ENCODE data around the gene TELO2.

The TELO2 gene

DNA sequence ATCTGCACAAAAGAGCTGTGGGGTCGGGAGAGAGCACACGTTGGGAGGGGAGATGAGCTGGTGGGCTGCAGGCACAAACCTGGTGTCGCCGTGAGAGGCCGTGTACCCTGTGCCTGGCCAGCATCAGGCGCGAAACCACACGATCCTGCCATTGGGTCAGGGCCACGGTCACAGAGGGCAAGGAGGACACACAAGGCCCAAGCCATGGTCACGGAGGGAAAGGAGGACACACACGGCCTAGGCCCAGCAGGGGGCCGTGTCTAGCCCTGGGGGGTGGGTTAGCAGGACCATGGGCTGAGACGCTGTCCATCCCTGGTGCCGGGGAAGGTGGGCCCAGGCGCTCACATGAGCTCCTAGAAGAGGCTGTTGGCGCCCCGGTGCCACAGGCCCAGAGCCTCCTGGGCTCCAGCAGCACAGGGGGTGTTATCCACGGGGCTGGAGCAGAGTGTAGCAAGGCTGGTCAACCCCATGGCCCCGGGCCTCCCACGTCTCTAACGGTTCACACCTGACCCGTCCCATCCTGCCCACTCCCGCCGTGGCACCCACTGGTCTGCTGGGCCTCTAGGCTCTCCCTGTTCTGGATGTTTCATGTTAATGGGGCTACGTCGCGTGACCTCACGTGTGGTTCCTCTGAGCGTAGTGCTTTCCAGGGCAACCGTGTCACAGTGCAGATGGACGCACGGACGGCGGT is 41.3 kb upstream of the TELO2 start:
- TF ChIP-seq, protein P1, sequence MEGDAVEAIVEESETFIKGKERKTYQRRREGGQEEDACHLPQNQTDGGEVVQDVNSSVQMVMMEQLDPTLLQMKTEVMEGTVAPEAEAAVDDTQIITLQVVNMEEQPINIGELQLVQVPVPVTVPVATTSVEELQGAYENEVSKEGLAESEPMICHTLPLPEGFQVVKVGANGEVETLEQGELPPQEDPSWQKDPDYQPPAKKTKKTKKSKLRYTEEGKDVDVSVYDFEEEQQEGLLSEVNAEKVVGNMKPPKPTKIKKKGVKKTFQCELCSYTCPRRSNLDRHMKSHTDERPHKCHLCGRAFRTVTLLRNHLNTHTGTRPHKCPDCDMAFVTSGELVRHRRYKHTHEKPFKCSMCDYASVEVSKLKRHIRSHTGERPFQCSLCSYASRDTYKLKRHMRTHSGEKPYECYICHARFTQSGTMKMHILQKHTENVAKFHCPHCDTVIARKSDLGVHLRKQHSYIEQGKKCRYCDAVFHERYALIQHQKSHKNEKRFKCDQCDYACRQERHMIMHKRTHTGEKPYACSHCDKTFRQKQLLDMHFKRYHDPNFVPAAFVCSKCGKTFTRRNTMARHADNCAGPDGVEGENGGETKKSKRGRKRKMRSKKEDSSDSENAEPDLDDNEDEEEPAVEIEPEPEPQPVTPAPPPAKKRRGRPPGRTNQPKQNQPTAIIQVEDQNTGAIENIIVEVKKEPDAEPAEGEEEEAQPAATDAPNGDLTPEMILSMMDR (IDR thresholded peaks at IDR 0.05; ENCODE audit: low read depth, low read length): no peak
- H3K4me3 ChIP-seq (replicated peaks in 1 of 2; ENCODE audit: low read depth in 2 of 2, low read length in 2 of 2): no peak overlapping the region
- no peak for DNase-seq (ENCODE audit: low read depth in 2 of 2)

DNA sequence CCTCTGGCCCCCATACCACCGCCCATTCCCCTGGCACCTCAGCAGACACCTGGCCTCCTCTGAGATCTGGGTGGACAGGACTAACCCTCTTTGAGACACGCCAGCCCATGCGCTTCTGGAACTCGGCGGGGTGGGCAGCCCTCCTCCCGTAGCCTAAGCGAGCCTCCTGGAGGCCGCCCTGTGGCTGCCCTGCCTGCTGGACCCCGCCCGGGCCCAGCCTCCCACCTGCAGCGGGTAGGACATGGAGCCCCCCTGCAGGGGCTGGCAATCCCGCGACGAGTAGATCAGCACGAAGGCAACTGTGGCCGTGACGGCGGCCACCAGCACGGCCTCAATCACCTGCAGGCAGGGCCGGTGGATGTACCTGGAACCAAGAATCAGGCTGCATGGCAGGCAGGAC is 40.6 kb upstream of the TELO2 start:
- H3K4me3 ChIP-seq (replicated peaks in 1 of 2; ENCODE audit: low read depth in 2 of 2, low read length in 2 of 2): no peak overlapping the region
- no peak for DNase-seq (ENCODE audit: low read depth in 2 of 2)
- TF ChIP-seq, protein P1 (IDR thresholded peaks at IDR 0.05; ENCODE audit: low read depth, low read length): no peak

DNA sequence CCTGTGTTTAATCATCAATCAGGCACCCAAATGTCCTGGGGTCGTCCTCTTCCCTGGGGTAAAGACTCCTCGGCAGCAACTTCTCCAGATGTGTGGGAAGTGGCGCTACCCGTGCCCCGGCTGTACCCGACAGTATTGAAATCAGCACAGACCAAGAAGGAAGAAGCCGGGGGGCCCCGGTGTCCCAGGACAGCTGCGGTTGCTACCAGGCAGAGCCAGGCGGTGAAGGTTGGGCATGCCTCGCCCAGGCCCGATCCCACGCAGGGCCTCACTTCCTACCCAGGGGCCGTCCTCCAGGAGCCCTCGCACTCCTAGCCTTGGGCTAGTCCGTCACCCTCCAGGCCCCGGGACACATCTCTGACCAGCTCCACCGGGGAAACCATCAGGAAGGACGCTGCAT is 39.8 kb upstream of the TELO2 start:
- DNase-seq (ENCODE audit: low read depth in 2 of 2): no peak
- TF ChIP-seq, protein P1 (IDR thresholded peaks at IDR 0.05; ENCODE audit: low read depth, low read length): no peak
- H3K4me3 ChIP-seq (replicated peaks in 1 of 2; ENCODE audit: low read depth in 2 of 2, low read length in 2 of 2): no peak overlapping the region

GRCh38 chr16:1454561-1454960 is 38.6 kb upstream of the TELO2 start:
- no peak overlapping the region for H3K4me3 ChIP-seq (replicated peaks in 1 of 2; ENCODE audit: low read depth in 2 of 2, low read length in 2 of 2)
- DNase-seq (ENCODE audit: low read depth in 2 of 2): no peak
- TF ChIP-seq, protein P1 (IDR thresholded peaks at IDR 0.05; ENCODE audit: low read depth, low read length): no peak

DNA sequence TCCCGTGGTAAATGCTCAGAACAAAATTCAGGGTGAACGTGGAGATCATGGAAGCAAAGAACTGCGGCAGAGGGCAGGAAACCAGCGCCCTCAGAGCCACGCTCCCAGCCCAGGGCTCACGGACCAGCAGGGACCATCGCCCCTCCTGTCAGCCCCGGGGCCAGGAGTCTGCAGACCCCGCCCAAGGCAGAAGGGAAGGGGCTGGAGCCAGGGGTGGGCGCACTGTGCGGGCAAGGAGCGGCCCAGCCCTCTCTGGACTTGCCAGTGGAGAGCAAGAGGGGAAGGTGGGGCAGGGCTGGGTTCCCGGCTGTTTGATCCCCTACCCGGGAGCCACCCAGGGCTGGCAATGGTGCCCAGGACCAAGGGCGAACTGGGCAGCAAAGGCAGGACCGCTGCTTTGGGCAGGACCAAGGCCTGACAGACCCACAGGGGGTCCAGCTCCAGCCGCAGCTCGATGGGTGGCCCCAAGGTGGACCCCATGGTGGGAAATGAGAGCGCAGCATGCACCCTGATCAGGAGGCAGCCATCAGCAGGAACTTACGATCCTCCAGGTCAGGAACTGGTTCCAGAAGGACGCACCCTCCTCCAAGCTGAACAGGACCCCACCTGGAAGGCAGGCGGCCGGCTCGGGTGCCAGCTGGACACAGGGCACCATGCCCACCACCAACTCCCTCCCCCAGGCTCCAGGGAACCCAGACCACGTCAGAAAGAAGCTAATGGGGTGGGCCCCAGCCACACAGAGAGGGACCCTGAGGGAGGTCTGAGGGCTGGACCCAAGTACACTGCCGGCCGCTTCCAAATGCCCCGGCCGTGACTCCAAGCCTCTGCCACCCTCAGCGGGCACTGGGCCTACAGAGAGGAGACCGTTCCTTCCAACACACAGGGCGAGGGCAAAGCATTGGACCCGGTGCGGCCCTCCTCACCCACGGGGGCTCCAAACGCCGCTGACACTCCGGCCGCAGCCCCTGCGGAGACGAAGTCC is 37.7 kb upstream of the TELO2 start:
- TF ChIP-seq, protein P1 (IDR thresholded peaks at IDR 0.05; ENCODE audit: low read depth, low read length): no peak
- H3K4me3 ChIP-seq (replicated peaks in 1 of 2; ENCODE audit: low read depth in 2 of 2, low read length in 2 of 2): no peak overlapping the region
- no peak for DNase-seq (ENCODE audit: low read depth in 2 of 2)

GRCh38 chr16:1456951-1457350 is 36.2 kb upstream of the TELO2 start:
- no peak for DNase-seq (ENCODE audit: low read depth in 2 of 2)
- TF ChIP-seq, protein P1 (IDR thresholded peaks at IDR 0.05; ENCODE audit: low read depth, low read length): no peak
- H3K4me3 ChIP-seq (replicated peaks in 1 of 2; ENCODE audit: low read depth in 2 of 2, low read length in 2 of 2): no peak overlapping the region
